CD14-positive monocyte (primary cell): Measurements from ENCODE around the gene BEX3. TPM values are rescaled to one million over a fixed set of nuclear protein-coding genes. Genes with fewer than 3 reads are reported as not detected.

Source experiments
- DNase-seq, 3 donors: peaks; one replicate each; pipeline ENCODE4 v3.0.0-alpha.2; 2011 to 2022
- H2AFZ ChIP-seq: 2 replicates; pipeline ENCODE4 v1.6.0; 2012; ENCODE audit warnings: mild to moderate bottlenecking, low read depth, low read length, inconsistent platforms; ENCODE audit not compliant: insufficient read depth, poor library complexity, severe bottlenecking
- H3K27ac ChIP-seq, 2 donors: 1 replicate in 1 of 2; 2 replicates in 1 of 2; pipeline ENCODE4 v1.5.1; 2012 to 2013; ENCODE audit warnings: low read length in 2 of 2, control low read depth in 1 of 2, inconsistent platforms in 1 of 2, low read depth in 1 of 2, mild to moderate bottlenecking in 1 of 2
- H3K27me3 ChIP-seq, 2 donors: one replicate each; pipeline versions ENCODE4 v1.6.0 to v1.6.1; 2011 to 2013; ENCODE audit warnings: low read length in 2 of 2; ENCODE audit not compliant: control insufficient read depth in 2 of 2, insufficient read depth in 2 of 2
- H3K36me3 ChIP-seq, 2 donors: replicated peaks in 1 of 2; 1 replicate in 1 of 2; 2 replicates in 1 of 2; pipeline versions ENCODE4 v1.5.1 to v1.6.1; 2012 to 2013; ENCODE audit warnings: low read length in 2 of 2, control low read depth in 1 of 2, inconsistent platforms in 1 of 2, mild to moderate bottlenecking in 1 of 2; ENCODE audit not compliant: insufficient read depth in 2 of 2, control insufficient read depth in 1 of 2
- H3K4me1 ChIP-seq, 2 donors: 1 replicate in 1 of 2; 2 replicates in 1 of 2; pipeline versions ENCODE4 v1.5.1 to v1.6.1; 2012 to 2013; ENCODE audit warnings: low read length in 2 of 2, control low read depth in 1 of 2, inconsistent platforms in 1 of 2, mild to moderate bottlenecking in 1 of 2, moderate library complexity in 1 of 2; ENCODE audit not compliant: insufficient read depth in 2 of 2, control insufficient read depth in 1 of 2
- H3K4me2 ChIP-seq: replicated peaks from 2 replicates; pipeline ENCODE3; 2012; ENCODE audit warnings: low read length, moderate library complexity, mild to moderate bottlenecking; ENCODE audit not compliant: poor library complexity, severe bottlenecking; ENCODE audit errors: extremely low read depth
- H3K4me3 ChIP-seq, 3 experiments: fragments of 200-600 bp in 1 of 3; sonication (generic) in 1 of 3; replicated peaks in 1 of 3; 1 replicate in 2 of 3; 2 replicates in 1 of 3; pipeline ENCODE4 v1.5.1; 2011 to 2013; ENCODE audit warnings: low read length in 3 of 3, mild to moderate bottlenecking in 3 of 3, control low read depth in 2 of 3, low read depth in 2 of 3, inconsistent platforms in 1 of 3, moderate library complexity in 1 of 3
- H3K79me2 ChIP-seq: 2 replicates; pipeline ENCODE4 v1.6.0; 2012; ENCODE audit warnings: mild to moderate bottlenecking, control low read depth, inconsistent platforms, low read length, moderate library complexity; ENCODE audit not compliant: insufficient read depth
- H3K9ac ChIP-seq: 2 replicates; pipeline ENCODE4 v1.6.0; 2017; ENCODE audit warnings: low read length, mild to moderate bottlenecking; ENCODE audit not compliant: insufficient read depth, poor library complexity, severe bottlenecking
- H3K9me3 ChIP-seq, 2 donors: replicated peaks in 1 of 2; 1 replicate in 1 of 2; 2 replicates in 1 of 2; pipeline versions ENCODE4 v1.5.1 to v1.6.1; 2012 to 2013; ENCODE audit warnings: low read length in 2 of 2, control low read depth in 1 of 2; ENCODE audit not compliant: control insufficient read depth in 1 of 2, insufficient read depth in 1 of 2
- H4K20me1 ChIP-seq: 2 replicates; pipeline ENCODE4 v1.6.0; 2012; ENCODE audit warnings: mild to moderate bottlenecking, low read length, control low read depth, moderate library complexity; ENCODE audit not compliant: insufficient read depth
- H3K27ac Mint-ChIP-seq, 7 donors: one replicate each; pipeline ENCODE4 v1.8.0; 2020; ENCODE audit warnings: mild to moderate bottlenecking in 7 of 7, mixed read lengths in 7 of 7, moderate library complexity in 6 of 7, inconsistent platforms in 2 of 7
- H3K27me3 Mint-ChIP-seq, 3 donors: one replicate each; pipeline ENCODE4 v1.8.0; 2021 to 2022; ENCODE audit warnings: low read depth in 3 of 3, mild to moderate bottlenecking in 3 of 3, mixed read lengths in 3 of 3, moderate library complexity in 3 of 3, inconsistent platforms in 1 of 3
- H3K36me3 Mint-ChIP-seq, 2 donors: one replicate each; pipeline ENCODE4 v1.8.0; 2020; ENCODE audit warnings: mixed read lengths in 2 of 2, inconsistent platforms in 1 of 2, mild to moderate bottlenecking in 1 of 2
- H3K4me1 Mint-ChIP-seq: one replicate; pipeline ENCODE4 v1.8.0; 2020; ENCODE audit warnings: mild to moderate bottlenecking, mixed read lengths
- H3K4me3 Mint-ChIP-seq, 2 donors: one replicate each; pipeline ENCODE4 v1.8.0; 2020; ENCODE audit warnings: mild to moderate bottlenecking in 2 of 2, mixed read lengths in 2 of 2, moderate library complexity in 1 of 2
- H3K9me3 Mint-ChIP-seq, 7 donors: one replicate each; pipeline ENCODE4 v1.8.0; 2020 to 2022; ENCODE audit warnings: mixed read lengths in 7 of 7, mild to moderate bottlenecking in 6 of 7, moderate library complexity in 6 of 7, inconsistent platforms in 2 of 7
- CTCF ChIP-seq: fragments of 200-600 bp; IDR thresholded peaks from one replicate; pipeline ENCODE4 v1.8.0; 2022; ENCODE audit warnings: antibody characterized with exemption, mild to moderate bottlenecking
- WGBS: methylation state at CpG from one replicate; pipeline ENCODE4 v1.1.5; 2013; ENCODE audit warnings: missing lambda C conversion rate; ENCODE audit not compliant: insufficient coverage; 5-methylcytosine and 5-hydroxymethylcytosine counted together
- intact Hi-C, 2 donors: fragments of 100-400 bp; cut with micrococcal nuclease; formaldehyde crosslinking; loops; one replicate each; pipeline versions ENCODE4 v1.15.0 to v1.15.1; 2023
- polyA plus RNA-seq, 3 donors: library from polyadenylated mRNA; depleted of rRNA in 1 of 3; unstranded in 2 of 3; stranded (reverse) in 1 of 3; fragments of 300-500 nt in 2 of 3; fragments of >200 nt in 1 of 3; fragmentation: Illumina TruSeq in 2 of 3; gene quantifications; 1 replicate in 2 of 3; 2 replicates in 1 of 3; pipeline ENCODE4 v1.2.3, GENCODE V29; 2012 to 2021

Gene BEX3
- polyA plus RNA-seq, 3 donors: 0.49 to 2.7 (median 2.0) TPM

DNA sequence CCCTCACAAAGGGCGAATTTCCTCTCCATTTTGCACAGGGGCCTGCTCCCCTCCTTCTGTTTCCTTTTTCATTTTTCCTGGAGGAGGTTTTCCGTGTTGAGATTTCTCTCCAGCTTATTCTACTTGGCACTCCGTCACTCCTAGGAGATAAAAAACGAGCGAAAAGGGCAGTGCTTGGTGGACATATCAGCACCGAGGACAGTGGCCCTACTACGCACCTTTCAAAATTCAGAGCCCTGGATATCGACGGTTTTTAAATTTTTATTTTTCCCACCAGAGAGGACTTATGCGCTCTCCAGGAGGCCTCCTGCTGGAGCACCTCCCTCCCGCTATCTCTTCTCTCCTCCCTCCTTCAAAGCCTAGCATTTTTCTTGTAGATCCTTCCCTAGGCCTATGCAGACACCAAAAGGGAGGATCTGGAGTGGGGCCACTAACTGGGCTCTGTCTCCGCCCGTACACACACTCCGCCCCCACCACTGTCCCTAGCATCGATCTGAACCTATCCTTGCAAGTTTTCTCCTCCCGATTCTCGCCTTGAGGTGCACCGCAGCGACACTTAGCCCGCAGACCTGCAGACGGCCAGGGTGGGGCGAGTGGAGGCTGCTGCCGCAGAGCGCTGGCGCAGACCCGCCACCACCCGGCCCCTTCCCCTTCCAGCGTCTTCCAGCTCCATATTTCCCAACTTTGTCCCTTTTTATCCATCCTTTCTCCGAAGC is 28.5 kb upstream of the BEX3 start:
- Histone ChIP-seq H4K20me1 (no peaks in the 10 kb centered on the region), H3K4me2 (no peak overlapping the region), H3K79me2 (no peaks in the 10 kb centered on the region), H3K9ac (no peak overlapping the region), H3K36me3 (no peaks in the 10 kb centered on the region), H3K27ac (no peak overlapping the region), H3K4me1 (no peaks in the 10 kb centered on the region), H3K27me3 (peaks cover 0 to 6% of the 10 kb centered on the region in 2 donors), H3K4me3 (no peak overlapping the region), H3K9me3 (no peaks in the 10 kb centered on the region), H2AFZ (no peak overlapping the region)
- intact Hi-C loops: loop anchor here (10.0 kb wide), 2 partner anchors 97 to 117 kb away; no protein-coding TSS in a partner anchor
- Mint-ChIP-seq H3K27ac (no peak overlapping the region), H3K36me3 (no peaks in the 10 kb centered on the region), H3K9me3 (no peaks in the 10 kb centered on the region), H3K27me3 (peaks cover 0 to 2% (median 0%) of the 10 kb centered on the region in 3 donors), H3K4me1 (no peaks in the 10 kb centered on the region), H3K4me3 (no peak overlapping the region)
- no peak for TF ChIP-seq CTCF
- DNase-seq: no peak
- 89% methylated on average over 17 of the region's 29 CpGs for WGBS

- Mint-ChIP-seq H3K27me3 (peaks cover 0 to 7% (median 0%) of the 10 kb centered on the region in 3 donors), H3K27ac (peak within 1 kb of the TSS in 4 of 7 donors; percentile 40 to 83 (median 56)), H3K4me3 (peak within 1 kb of the TSS; percentile 87 to 93), H3K4me1 (peaks cover 17% of the 10 kb centered on the region), H3K9me3 (peaks cover 0 to 1% (median 0%) of the 10 kb centered on the region in 7 donors), H3K36me3 (no peaks in the 10 kb centered on the region)
- Histone ChIP-seq H3K27me3 (no peaks in the 10 kb centered on the region), H3K27ac (peak within 1 kb of the TSS in 1 of 2 donors; percentile 48), H3K36me3 (no peaks in the 10 kb centered on the region), H2AFZ (peak within 1 kb of the TSS; percentile 87), H3K4me2 (peak within 1 kb of the TSS; percentile 89), H3K9ac (peak within 1 kb of the TSS; percentile 54), H3K4me3 (peak within 1 kb of the TSS; percentile 65 to 83 (median 70)), H3K9me3 (no peaks in the 10 kb centered on the region), H4K20me1 (no peaks in the 10 kb centered on the region), H3K4me1 (peaks cover 6% of the 10 kb centered on the region in 2 donors), H3K79me2 (no peaks in the 10 kb centered on the region)
- 12% methylated on average over 7 of the region's 18 CpGs for WGBS
- intact Hi-C loops: no loop called here
- TF ChIP-seq CTCF: no peak
- peak in 1 of 3 donors; percentile 31 for DNase-seq
These were observed 20.1 kb upstream of the BEX3 start, which contains the start of gene TCEAL9 for GRCh38 chrX:103356130-103356798. TSS of gene TCEAL9 (plus strand) at chrX:103356506. CDS start at chrX:103357685, 1,179 bp downstream.
